ENCODE measurements around the gene ABHD8. TPM values are rescaled to one million over a fixed set of nuclear protein-coding genes. Genes with fewer than 3 reads are reported as not detected.

ABHD8 gene, protein sequence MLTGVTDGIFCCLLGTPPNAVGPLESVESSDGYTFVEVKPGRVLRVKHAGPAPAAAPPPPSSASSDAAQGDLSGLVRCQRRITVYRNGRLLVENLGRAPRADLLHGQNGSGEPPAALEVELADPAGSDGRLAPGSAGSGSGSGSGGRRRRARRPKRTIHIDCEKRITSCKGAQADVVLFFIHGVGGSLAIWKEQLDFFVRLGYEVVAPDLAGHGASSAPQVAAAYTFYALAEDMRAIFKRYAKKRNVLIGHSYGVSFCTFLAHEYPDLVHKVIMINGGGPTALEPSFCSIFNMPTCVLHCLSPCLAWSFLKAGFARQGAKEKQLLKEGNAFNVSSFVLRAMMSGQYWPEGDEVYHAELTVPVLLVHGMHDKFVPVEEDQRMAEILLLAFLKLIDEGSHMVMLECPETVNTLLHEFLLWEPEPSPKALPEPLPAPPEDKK
- total RNA-seq: 16.2 and 40.7 TPM in 2 replicates

DNA sequence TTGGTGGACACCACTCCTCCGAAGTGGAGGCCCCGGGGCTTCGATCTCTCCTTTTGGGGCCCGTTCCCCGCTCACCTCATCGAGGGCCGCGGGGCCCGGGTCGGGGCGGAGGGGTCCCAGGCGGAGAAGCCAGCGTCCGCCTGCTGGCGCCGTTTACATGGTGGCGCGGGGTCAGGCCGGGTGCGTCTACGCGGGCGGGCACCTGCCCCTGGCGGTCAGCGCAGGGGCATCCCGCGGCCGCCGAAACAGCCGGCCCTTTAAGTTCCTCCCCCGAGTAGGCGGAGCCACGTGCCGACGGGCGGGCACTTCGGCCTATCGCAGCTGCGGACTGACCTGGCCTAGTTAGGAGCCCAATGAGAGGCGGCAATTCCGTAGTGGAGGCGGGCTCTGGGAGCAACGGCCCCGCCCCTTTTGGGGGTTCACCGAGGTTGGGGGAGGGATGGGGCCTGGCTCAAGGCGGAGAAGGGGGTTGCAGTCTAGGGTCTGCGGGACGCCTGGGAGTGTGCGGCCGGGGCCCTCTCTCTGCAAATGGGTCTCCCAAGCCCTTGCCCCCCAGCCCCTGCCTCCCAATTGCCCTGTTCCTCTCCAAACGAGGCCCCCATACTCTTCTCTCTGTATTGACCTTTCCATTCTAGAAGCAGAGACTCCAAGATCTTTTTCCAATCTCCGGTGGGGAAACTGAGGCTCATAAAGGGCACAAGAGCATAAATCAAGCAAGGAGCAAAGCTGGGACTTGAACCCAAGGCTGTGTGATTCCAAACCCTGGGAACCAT lies at the start of gene ABHD8:
TSS of gene ABHD8 (minus strand) at position 259 of the 773 bp plus-strand sequence. CDS start 1,809 bp downstream, outside the sequence.

GRCh38 chr19:17336872-17337674 lies 33.8 kb upstream of the ABHD8 start, which contains the start of gene GTPBP3:
Gene GTPBP3 (plus strand): TSS chr19:17337553. CDS start chr19:17337612, 59 bp downstream.

DNA sequence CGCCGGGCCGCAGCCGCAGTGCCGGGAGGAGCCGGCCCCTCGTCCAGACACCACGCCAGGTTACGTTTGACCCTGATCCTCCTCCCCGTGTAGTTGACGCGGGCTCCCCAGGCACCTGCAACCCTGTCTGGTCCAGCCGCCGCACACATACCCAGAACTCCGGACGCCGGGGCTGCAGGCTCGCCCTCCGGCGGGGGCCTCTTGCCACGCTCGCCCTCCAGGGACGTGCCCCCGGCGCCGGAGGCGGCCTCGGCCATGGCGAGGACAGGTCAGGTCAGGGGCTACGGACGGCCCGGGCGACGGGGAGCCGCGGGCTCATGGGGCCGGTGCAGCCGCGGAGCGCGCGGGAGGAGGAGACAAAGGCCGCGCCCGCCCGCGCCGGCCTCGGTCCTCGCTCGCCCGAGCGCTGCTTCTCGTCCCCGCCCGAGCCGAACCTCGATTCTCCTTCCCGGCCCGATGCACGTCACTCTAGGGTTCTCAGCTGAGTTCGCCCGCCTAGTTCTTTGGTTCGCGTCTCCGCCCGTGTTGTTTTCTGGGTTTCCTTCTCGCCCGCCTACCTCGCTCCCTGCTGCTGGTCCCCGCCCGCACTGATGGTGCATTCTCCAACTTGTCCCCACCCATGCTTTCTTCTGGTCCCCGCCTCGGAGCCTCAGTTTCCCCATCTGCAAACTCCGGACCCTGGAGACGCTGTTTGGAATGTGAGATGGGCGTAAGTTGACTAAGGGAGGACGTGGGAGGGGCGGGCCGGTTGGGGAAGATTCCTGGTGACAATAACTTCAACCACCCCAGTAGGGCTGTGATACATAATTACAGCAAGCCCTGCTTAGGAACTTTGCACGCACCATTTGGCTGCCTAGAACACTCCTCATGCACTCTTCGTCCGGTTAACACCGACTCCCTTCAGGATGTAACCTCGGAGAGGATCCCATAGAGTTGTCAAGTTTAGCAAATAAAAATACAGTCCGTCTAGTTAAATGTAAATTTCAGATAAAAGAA lies 31.5 kb upstream of the ABHD8 start, which contains the start of gene ANO8:
TSS of gene ANO8 (minus strand) at position 442 of the 996 bp plus-strand sequence. CDS start at position 257, 185 bp downstream.

DNA sequence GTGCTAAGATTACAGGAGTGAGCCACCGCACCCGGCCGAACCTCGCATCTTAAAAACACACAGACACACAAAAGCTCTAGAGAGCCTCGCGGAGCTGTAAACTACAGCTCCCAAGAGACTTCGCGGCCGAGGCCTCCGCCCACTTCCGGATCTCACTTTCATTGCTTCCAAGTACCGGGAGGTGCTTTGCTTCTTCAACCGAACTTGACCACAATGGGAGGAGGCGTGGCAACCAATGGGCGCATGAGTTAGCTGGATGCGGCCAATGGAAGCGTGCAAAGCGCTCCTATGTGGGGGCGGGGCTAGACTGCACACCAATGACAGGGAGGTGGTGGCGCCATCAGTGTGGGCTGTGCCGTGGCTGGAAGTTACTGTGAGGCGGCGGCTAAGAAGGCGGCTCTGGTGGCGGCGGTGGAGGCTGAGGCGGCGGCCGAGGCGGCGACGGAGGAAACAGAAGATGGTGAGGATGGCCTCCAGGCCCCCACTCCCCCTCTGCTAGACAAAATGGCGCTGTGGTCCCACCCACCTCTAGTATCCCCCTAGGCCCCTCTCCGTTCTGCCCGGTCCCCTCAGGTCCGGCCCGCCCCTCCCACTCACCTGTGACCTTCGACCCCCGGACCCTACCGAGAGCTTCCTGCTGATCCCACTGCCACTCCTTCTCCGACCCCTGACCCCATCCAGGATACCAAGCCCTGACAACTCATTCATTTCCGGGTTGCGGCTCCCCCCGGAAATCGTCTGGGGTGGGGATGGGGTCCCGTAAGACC lies 6.2 kb upstream of the ABHD8 start, which contains the start of gene DDA1:
TSS of gene DDA1 (plus strand) at position 366 of the 767 bp plus-strand sequence. CDS start at position 458, 92 bp downstream.

GRCh38 chr19:17305517-17306284 lies 2.5 kb upstream of the ABHD8 start, which contains the start of gene MRPL34:
Gene MRPL34 (plus strand): TSS chr19:17305872. CDS start chr19:17305893, 21 bp downstream.

GRCh38 chr19:17281391-17282304 lies 21.6 kb downstream of the ABHD8 start, which contains the start of gene ANKLE1:
Gene ANKLE1 (plus strand): TSS chr19:17281901. CDS start chr19:17281921, 20 bp downstream.

GRCh38 chr19:17266975-17267788 lies 36.0 kb downstream of the ABHD8 start, which contains the start of gene BABAM1:
Gene BABAM1 (plus strand): TSS chr19:17267443. CDS start chr19:17268807, 1,364 bp downstream.

DNA sequence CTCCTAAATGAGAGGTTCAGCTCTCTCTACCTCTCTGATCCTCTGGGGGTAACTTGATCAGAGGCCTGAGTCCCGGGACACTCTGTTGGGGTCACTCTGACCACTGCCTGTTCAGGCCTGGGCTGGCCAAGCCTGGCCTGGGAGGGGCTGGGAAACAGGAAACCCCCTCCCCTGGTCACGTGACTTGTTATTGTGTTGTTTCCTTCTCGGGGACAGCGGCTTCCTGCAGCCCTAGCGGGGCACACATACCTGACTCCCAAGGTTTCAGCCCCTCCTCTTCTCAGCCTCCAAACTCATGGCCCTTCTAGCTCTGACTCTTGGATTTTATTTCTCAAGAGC lies 38.6 kb downstream of the ABHD8 start, which contains the start of gene USHBP1:
TSS of gene USHBP1 (minus strand) at position 105 of the 339 bp plus-strand sequence. CDS start 446 bp downstream, outside the sequence.

DNA sequence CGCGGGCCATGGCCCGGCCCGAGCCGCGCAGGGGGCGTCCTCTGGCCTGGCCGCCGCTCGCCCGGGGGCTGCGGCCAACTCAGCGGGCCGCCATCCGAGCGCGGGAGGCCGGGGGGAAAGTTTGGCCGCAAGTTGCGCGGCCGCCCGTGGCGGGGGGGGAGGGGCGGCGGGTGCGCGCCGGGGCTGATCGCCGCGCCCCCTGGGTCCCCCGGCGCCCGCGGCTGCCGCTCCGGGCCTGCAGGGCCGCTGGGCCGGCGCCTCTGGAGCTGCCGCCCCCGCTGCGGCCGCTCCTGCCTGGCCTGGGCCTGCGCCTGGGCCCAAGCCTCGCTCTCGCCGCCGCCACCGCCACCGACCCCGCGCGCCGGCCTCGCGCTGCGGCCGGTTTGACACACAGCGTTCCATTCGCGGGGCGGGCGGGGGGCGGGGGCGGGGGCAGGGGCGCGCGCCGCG lies 57.7 kb downstream of the ABHD8 start, which contains the start of gene NR2F6:
TSS of gene NR2F6 (minus strand) at position 385 of the 450 bp plus-strand sequence. CDS start 699 bp downstream, outside the sequence.

Other genes starting within 250 kb of the ABHD8 start
- 7.3 and 13.4 TPM in 2 replicates for gene HAUS8, start 228.0 kb downstream of the ABHD8 start, total RNA-seq
- 40.6 and 51.3 TPM in 2 replicates for gene MYO9B, start 227.6 kb downstream of the ABHD8 start, total RNA-seq
- gene USE1, start 88.1 kb downstream of the ABHD8 start, total RNA-seq: 28.7 and 43.4 TPM in 2 replicates
- 20.2 and 28.4 TPM in 2 replicates for gene OCEL1, start 77.2 kb downstream of the ABHD8 start, total RNA-seq
- 76.9 and 86.4 TPM in 2 replicates for gene NR2F6, start 57.5 kb downstream of the ABHD8 start, total RNA-seq
- 0.26 TPM in 1 of 2 replicates, not detected in the other for gene USHBP1, start 38.7 kb downstream of the ABHD8 start, total RNA-seq
- gene BABAM1, start 36.0 kb downstream of the ABHD8 start, total RNA-seq: 70.1 and 93.5 TPM in 2 replicates
- 0.39 and 0.96 TPM in 2 replicates for gene ANKLE1, start 21.5 kb downstream of the ABHD8 start, total RNA-seq
- gene MRPL34, start 2.4 kb upstream of the ABHD8 start, total RNA-seq: 48.2 and 57.6 TPM in 2 replicates
- 18.8 and 22.9 TPM in 2 replicates for gene DDA1, start 6.1 kb upstream of the ABHD8 start, total RNA-seq
- 4.3 and 5.6 TPM in 2 replicates for gene ANO8, start 31.4 kb upstream of the ABHD8 start, total RNA-seq
- 11.2 and 18.1 TPM in 2 replicates for gene GTPBP3, start 34.1 kb upstream of the ABHD8 start, total RNA-seq
- gene PLVAP, start 73.9 kb upstream of the ABHD8 start, total RNA-seq: 1.3 TPM in 1 of 2 replicates, not detected in the other
- gene CCDC194, start 90.8 kb upstream of the ABHD8 start, total RNA-seq: not detected in 2 replicates
- gene BST2, start 102.2 kb upstream of the ABHD8 start, total RNA-seq: 2.8 and 6.7 TPM in 2 replicates
- 91.5 and 97.4 TPM in 2 replicates for gene MVB12A, start 116.6 kb upstream of the ABHD8 start, total RNA-seq
- 0.13 and 0.64 TPM in 2 replicates for gene TMEM221, start 145.2 kb upstream of the ABHD8 start, total RNA-seq
- not detected in 2 replicates for gene NXNL1, start 157.5 kb upstream of the ABHD8 start, total RNA-seq
- 10.5 and 25.4 TPM in 2 replicates for gene SLC27A1, start 167.1 kb upstream of the ABHD8 start, total RNA-seq
- 97.4 and 107 TPM in 2 replicates for gene PGLS, start 208.2 kb upstream of the ABHD8 start, total RNA-seq

All from epithelial cell of alveolus of lung (primary cell).